ENCODE measurements around the gene SGTA.
"Not testable (repeated sequence)": the region's sequence is repeated elsewhere in the genome, so short reads cannot be mapped to it uniquely, and the experiment has no call there.

SGTA gene

DNA sequence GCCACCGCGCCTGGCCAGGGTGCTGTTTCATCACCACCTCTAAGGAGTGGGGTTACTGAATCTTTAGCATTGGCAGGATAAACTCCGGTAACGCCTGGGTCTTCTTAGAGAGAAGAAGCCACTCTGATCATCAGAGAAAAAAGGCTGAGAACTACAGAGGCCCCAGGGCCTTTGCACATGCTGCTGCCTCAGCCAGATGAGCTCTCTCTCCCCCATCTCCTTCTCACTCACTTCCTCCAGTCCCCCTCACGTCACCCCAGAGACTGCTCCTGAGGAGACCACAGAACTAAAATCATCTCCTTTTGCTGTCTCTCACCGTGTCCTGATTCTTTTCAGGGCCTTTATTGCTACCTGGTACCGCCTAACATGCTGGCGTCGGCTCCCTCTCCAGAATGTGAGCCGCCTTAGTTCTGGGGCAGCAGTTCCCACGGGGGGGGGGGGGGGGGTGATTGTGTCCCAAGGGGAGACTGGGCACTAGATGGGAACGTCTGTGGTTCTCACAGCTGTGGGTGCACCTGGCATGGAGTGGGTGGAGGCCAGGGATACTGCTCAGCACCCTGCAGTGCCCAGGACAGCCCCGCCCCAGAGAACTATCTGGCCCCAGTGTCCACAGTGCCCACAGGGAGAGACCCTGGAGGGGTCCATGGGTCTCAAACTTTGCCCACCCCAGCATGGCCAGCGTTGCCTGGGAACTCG, 56.8 kb downstream of the SGTA start:
- no peak for DNase-seq (ENCODE audit: low spot score)

DNA sequence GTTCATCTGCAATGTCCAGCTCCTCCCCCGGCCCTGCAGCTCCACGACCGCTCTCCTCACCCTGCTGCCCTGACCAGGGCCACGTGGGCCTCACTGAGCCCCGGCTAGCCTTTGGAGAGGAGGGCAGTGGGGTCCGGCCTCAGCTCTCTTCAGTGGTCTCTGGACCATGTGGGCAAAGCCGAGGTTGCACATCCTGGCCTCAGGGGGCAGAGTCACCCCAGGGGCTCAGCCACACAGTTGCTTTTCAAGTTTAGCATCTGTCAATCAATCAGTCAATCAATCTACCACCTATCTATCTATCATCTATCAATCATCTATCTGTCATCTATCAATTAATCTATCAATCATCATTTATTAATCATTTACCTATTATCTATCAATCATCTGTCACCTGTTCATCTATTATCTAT, 58.9 kb downstream of the SGTA start:
- DNase-seq (ENCODE audit: low spot score): no peak

GRCh38 chr19:2723747-2724146, 59.3 kb downstream of the SGTA start:
- no peak for DNase-seq (ENCODE audit: low spot score)

- DNase-seq (ENCODE audit: low spot score): no peak
These were observed 59.7 kb downstream of the SGTA start for GRCh38 chr19:2723345-2723715.

DNA sequence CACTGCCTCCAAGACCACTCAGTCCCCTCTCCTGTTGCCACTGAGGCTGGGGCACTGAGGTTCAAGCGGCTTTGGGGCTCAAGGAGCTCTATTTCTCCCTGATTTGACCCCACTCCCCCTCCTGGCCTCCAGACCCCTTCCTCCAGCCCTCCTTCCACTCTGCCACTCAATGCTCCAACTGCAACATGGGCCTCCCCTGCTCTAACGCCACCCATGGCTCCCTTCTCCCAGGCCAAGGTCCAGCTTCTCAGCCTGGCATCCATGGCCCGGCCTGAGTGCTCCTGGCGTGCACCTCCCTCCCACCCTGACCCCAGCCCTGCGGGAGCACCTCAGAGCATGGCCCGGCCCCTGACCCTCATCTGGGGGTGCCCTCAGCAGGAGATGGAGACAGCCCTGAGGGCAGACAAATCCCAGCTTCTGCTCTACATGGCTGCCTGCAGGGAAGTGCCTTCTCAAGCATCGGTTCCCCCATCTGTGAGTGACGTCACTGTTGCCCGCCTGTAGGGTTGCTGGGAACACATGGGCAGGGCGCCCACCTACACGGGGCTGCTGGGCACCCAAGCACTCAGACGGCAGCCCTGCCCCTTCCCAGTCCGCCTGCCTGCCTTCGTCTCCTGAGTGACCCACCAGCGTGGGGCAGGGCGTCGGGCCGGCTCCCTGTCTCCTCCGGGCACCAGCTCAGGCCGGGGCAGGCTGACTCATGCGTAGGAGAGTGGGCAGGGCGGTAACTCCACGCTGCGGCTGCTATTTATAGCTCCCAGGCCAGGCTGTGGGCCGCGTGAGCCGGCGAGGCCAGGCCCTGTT, 60.3 kb downstream of the SGTA start:
- DNase-seq (ENCODE audit: low spot score): no peak

GRCh38 chr19:2721570-2722540, 61.2 kb downstream of the SGTA start:
- DNase-seq (ENCODE audit: low spot score): no peak

DNA sequence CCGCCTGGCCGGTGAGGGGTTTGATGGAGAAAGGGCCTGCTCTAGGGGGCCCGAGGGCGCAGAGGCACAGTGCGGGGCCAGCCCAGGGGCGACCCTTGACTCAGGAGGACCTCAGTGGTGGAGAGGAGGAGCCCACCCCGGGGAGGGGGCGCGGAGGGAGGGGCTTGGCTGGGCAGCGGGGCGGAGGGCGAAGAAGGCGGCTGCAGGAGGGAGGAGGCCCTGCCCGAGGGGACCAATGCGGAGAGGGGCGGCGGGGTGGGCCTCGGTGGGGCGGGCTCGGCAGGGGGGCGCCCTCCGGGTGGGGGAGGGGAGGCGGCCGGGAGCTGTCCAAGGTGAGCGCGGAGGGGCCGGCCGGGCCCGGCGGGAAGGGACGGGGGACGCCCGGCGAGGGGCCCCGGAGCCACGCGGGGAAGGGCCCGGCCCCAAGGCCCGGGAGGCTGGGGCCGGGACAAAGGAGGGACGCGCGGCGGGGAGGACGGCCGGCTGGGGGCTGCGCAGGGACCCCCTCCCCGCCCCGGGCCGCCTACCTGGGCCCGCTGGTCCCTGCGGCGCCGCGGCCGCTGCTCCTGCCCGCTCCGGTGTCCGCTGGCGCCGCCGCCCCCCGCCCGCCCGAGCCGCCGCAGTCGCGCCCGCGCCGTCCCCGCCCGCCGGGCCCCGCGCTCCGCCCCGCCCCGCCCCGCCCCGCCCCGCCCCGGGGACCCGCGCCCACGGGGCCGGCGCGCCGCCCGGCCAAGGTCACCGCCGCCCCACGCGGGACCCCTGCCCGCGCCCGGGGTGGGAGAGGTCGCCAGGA, 62.1 kb downstream of the SGTA start, which contains the start of gene DIRAS1:
DIRAS1 (minus strand) TSS at position 596 of the 793 bp plus-strand sequence. CDS start 3,566 bp downstream, outside the sequence.
- DNase-seq (ENCODE audit: low spot score): no peak

- peak; percentile 6 for DNase-seq (ENCODE audit: low spot score)
These were observed 62.9 kb downstream of the SGTA start for GRCh38 chr19:2719920-2720776.

DNA sequence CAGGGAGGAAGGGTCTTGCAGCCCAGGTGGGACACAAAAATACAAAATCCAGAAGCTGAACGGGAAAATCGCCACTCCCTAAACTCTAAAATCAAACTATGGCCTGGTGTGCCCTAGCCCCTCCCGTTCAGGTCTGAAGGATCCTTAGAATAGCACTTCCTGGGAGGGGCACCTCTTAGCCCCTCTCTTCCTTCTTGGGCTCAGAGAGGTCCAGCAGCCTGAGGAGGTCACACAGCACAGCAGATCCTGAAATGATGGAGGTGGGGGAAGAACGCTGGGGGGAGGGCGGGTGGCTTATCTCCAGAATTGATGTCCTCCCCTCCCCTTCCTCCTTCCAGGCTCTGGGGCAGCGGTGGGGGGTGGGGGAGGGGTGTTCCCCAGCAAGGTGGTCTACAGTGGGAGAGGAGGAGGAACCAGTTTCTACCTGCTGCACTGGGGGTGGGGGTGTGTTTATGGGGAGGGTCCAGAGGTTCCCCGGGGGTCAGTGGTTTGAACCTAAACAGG, 63.8 kb downstream of the SGTA start:
- no peak for DNase-seq (ENCODE audit: low spot score)

- no peak for DNase-seq (ENCODE audit: low spot score)
These were observed 65.2 kb downstream of the SGTA start for GRCh38 chr19:2717638-2718541.

DNA sequence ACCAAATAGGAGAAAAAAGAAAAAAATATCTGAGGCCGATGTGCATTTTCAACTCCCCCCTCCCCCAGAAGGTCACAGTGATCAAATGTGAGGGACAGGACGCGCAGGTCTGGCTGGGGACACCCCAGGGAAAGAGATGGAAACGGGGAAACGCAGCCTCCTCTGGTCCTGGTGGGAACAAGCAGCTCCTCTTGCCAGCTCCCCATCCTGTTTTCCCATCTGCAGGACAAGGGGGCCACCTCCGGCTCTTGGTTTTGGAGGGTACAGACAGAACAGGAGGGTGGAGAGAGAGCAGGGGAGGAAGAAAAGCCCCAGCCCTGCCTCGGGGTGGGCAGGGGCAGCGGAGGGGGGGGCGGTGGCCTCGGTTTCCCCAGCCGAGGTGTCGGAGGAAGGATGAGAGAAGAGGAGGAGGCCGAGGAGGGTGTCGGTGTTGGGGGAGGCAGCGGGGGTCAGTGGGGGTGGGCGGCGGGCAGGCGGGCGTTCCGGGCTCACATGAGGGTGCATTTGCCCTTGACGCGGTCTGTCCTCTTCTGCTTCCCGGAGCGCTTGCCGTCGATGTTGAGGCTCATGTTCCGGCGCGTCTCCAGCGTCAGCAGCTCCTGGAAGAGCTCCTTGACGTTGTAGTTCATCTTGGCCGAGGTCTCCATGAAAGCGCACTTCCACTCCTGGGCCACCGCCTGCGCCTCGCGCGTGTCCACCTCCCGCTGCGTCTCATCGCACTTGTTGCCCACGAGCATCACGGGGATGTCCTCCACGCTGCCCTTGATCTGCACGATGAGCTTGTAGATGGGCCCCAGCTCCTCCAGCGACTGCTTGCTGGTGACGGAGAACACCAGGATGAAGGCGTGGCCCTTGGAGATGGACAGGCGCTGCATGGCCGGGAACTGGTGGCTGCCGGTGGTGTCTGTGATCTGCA, 66.1 kb downstream of the SGTA start:
- no peak for DNase-seq (ENCODE audit: low spot score)

DNA sequence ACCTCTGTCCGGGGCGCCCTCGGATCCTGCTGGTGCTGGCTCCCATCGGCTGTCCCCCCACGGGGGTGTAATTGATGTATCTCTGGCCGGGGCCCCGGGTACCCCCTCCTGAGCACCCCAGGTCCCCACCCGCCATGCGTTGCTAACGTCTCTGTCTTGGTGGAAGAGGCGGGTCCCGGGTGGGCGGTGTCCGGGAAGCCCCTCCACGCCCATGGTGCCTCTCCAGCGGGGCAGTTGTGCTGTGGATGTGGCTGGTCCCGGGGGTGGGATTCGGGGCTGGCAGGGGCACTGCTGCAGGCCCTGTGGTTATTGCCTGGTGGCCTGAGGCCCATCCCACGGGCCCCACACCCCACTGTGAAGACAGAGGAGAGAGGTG, 66.8 kb downstream of the SGTA start:
- DNase-seq (ENCODE audit: low spot score): no peak

DNA sequence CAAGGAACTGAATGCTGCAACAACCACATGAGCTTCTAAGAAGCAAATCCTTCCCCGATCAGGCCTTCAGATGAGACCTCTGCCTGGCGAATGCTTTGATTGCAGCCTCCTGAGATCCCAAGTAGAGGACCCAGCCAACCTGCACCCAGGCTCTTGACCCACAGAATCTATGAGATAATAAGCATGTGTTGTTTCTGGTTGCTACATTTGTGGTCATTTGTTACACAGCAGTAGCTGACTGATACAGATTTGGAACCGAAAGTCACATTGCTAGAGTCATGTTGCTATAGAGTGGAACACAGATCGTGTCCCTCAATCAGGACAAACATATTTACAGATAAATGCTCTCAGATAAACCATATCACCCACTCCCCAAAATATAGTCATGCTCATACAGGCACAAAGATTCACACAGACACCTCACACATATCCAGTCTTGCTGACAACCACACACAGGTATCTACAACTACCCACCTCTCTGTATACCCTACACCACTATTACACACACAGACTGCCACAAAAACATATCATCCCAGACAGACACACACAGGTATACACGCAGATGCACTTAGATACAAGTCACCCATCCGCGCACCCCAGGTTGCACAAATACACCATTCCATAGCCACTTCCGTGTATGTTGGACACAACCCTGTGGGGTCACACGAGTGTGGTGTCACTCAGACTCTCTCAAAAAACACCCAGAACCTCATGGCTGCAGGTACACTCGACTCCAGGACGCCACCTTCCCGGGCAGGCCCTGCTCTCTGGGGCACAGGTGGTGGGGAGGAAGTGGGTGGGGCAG, 67.4 kb downstream of the SGTA start:
- no peak for DNase-seq (ENCODE audit: low spot score)

DNA sequence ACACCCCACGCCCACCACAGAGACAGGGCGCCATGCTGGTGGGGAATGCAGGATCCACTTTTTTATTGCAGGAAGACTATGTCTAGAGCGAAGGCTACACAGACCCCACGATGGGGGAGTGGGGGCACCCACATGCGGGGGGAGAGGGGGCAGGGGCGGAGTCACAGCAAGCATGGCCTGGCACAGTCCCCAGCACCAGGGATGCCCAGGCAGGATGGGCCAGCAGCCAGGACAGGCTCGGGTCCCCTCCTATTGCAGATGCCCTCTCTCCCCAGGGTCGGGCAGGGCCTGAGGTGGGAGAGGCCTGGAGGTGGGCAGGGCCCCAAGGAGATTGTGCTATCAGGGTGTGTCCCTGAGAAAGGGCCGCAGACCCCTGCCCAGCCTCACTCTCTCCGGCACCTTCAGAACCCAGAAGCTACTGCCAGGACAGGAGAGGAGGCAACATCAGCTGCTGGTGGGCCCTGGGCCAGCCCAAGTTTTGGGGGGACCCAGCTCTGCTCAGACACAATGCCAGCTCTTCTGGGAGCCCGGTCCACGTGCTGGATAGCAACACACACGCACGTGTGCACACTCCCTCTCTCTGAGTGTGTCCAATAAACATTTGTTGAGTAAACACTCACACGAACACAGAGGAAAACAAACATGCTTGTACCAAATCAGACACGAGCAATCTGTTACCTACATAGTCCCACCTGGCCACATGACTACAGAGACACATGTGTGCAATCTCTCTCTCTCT, 68.4 kb downstream of the SGTA start:
- no peak for DNase-seq (ENCODE audit: low spot score)

GRCh38 chr19:2714102-2714501, 69.0 kb downstream of the SGTA start:
- not testable (repeated sequence) for DNase-seq (ENCODE audit: low spot score)

GRCh38 chr19:2713170-2713569, 69.9 kb downstream of the SGTA start:
- DNase-seq (ENCODE audit: low spot score): not testable (repeated sequence)

- DNase-seq (ENCODE audit: low spot score): no peak
These were observed 71.2 kb downstream of the SGTA start for GRCh38 chr19:2711875-2712205.
